KOPT-K1 (cell line): Measurements from ENCODE around the gene DPY30.

Source experiments
- H3K27ac ChIP-seq: fragments of 200-600 bp; sonication (generic); 2 replicates; pipeline ENCODE4 v1.5.1; 2016; ENCODE audit warnings: antibody characterized with exemption, mild to moderate bottlenecking, low read depth, low read length; ENCODE audit not compliant: poor library complexity, severe bottlenecking
- H3K36me3 ChIP-seq: fragments of 200-600 bp; sonication (generic); 2 replicates; pipeline ENCODE4 v1.5.1; 2017; ENCODE audit warnings: antibody characterized with exemption, mild to moderate bottlenecking, low read length, moderate library complexity; ENCODE audit not compliant: insufficient read depth
- H3K9me3 ChIP-seq: fragments of 200-600 bp; sonication (generic); 2 replicates; pipeline ENCODE4 v1.5.1; 2017; ENCODE audit warnings: antibody characterized with exemption, low read length, mild to moderate bottlenecking; ENCODE audit not compliant: insufficient read depth, poor library complexity, severe bottlenecking

Gene DPY30

DNA sequence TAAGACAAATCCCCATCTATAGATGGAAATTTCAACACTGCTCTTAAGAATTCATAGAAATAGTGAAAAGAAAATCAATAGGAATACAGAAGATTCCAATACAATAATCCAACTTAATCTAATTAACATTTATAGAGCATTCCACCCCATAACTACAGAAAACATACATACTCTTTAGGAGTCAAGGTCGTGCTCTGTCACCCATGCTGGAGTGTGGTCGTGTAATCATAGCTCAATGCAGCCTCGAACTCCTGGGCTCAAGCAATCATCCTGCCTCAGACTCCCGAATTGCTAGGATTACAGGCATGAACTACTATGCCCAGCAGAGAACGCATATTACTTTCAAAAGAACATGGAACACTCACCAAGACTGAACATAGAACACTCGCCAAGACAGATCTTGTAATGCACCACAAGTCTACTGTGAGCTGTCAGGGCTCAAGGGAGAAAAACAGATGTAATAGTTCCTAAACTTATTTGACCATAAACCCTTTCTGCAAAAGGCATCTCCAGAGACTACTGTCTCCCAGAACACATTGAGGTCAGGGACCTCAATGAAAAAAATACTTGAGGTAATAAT, 42.9 kb downstream of the DPY30 start:
- no peak overlapping the region for H3K27ac ChIP-seq
- no peaks in the 10 kb centered on the region for H3K9me3 ChIP-seq
- no peaks in the 10 kb centered on the region for H3K36me3 ChIP-seq

DNA sequence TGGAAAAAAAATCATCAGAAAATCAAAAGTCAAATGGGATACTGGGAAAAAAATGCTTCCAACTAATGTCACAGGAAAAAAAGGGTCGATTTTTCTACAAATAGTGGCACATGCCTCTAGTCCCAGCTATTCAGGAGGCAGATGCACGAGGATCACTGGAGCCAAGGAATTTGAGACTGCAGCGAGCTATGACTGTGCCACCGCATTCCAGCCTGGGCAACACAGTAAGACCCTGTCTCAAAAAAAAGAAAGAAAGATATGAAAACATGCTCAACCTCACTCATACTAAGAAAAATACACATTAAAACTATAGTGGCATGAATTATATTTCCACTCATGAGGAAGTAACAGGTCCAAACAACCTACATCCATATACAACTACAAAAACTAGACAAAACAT, 46.7 kb downstream of the DPY30 start:
- no peaks in the 10 kb centered on the region for H3K9me3 ChIP-seq
- H3K36me3 ChIP-seq = no peaks in the 10 kb centered on the region
- no peak overlapping the region for H3K27ac ChIP-seq

DNA sequence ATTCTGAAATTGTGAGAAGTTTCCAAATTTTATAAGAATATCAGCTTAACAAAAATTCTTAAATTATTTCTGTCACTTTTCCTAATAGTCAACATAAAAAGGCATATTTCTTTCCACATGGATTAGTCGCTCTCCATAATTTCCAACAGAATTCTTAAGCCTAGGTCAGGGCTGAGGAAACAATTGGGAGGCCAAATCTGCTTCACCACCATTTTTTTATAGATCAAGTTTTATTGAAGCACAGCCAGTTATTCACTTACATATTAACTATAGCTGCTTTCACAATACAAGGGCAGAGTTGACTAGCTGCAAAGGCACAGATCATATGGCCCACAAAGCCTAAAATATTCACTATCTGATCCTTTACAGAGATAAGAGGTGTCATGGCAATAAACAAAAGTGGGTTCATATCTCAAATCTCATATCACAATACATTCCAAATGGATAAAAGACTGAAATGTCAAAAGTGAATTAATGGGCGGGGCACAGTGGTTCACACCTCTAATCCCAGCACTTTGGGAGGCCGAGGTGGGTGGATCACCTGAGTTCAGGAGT, 47.5 kb downstream of the DPY30 start:
- Histone ChIP-seq H3K27ac (no peak overlapping the region), H3K9me3 (no peaks in the 10 kb centered on the region), H3K36me3 (no peaks in the 10 kb centered on the region)

DNA sequence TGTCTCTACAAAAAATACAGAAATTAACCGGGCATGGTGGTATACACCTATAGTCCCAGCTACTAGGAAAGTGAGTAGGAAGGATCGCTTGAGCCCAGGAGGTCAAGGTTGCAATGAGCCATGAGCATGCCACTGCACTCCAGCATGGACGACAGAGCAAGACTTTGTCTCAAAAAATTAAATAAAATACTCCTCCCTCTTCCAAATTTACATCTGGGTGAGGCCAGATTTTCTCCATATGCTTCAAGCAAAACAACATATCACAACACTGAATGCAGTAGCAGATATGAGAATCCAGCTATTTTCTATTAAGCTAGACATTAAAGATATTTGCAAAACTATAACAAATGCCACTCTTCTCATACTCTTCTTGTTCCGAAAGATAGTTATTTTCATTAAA, 49.7 kb downstream of the DPY30 start:
- H3K27ac ChIP-seq = no peak overlapping the region
- H3K9me3 ChIP-seq = no peaks in the 10 kb centered on the region
- H3K36me3 ChIP-seq = no peaks in the 10 kb centered on the region

- Histone ChIP-seq H3K36me3 (no peaks in the 10 kb centered on the region), H3K27ac (no peak overlapping the region), H3K9me3 (no peaks in the 10 kb centered on the region)
Measured at GRCh38 chr2:31987454-31988220, 52.0 kb downstream of the DPY30 start.

DNA sequence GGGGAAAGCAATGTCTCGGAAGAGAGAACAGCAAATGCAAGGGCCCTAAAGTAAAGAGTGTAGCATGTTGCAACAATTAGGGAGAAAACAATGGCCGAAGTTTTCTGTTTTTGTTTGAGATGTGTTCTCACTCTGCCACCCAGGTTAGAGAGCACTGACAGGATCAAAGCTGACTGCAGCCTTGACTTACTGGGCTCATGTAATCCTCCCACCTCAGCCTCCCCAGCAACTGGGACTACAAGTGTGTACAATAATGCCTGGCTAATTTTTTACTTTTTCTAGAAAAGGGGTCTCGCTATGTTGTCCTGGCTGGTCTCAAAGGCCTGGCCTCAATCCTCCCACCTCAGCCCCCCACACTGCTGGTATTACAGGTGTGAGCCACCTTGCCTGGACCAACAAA, 52.7 kb downstream of the DPY30 start:
- Histone ChIP-seq H3K27ac (no peak overlapping the region), H3K9me3 (no peaks in the 10 kb centered on the region), H3K36me3 (no peaks in the 10 kb centered on the region)

DNA sequence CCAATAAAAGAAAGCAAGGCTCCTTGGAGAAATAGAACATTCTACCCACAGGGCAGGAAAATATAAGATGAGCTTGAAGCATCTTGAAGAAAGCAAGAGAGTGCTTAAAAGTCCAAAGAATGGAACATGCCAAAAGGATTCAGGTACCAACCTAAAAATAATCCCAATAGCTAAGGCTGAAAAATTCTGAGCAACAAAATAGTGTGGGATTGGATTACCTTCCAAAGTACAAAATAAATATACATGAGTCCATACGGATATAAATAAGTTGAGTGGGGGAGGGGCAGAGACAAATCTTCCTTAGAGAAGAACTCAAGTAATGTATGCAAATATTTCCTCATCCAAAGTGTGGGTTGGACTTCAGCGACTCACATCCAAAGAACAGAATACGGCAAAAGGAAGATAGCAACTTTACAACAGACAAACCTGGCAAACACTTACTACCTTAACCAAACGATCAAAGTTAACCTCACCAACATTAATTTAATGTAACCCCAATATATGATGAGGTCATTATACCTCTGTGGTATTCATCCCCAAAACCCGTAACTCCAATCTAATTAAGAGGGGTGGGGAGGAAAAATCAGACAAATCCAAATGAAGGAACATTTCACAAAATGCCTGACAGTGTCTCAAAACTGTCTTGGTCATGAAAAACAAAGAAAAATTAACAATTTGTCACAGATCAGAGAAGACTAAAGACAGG, 55.7 kb downstream of the DPY30 start:
- Histone ChIP-seq H3K27ac (no peak overlapping the region), H3K9me3 (no peaks in the 10 kb centered on the region), H3K36me3 (no peaks in the 10 kb centered on the region)

- no peaks in the 10 kb centered on the region for H3K36me3 ChIP-seq
- H3K27ac ChIP-seq = no peak overlapping the region
- no peaks in the 10 kb centered on the region for H3K9me3 ChIP-seq
Measured at GRCh38 chr2:31980674-31981356, 58.8 kb downstream of the DPY30 start.

GRCh38 chr2:31979956-31980355, 59.6 kb downstream of the DPY30 start:
- H3K27ac ChIP-seq = no peak overlapping the region
- no peaks in the 10 kb centered on the region for H3K36me3 ChIP-seq

GRCh38 chr2:31979018-31979417, 60.6 kb downstream of the DPY30 start:
- Histone ChIP-seq H3K27ac (no peak overlapping the region), H3K36me3 (no peaks in the 10 kb centered on the region), H3K9me3 (no peaks in the 10 kb centered on the region)

More at GRCh38 chr2:31979956-31980355, 59.6 kb downstream of the DPY30 start:
- no peaks in the 10 kb centered on the region for H3K9me3 ChIP-seq

GRCh38 chr2:31978436-31978835, 61.2 kb downstream of the DPY30 start:
- no peak overlapping the region for H3K27ac ChIP-seq
- H3K36me3 ChIP-seq = no peaks in the 10 kb centered on the region
- H3K9me3 ChIP-seq = no peaks in the 10 kb centered on the region
